ENCODE results near the gene NCKAP5.

DNA sequence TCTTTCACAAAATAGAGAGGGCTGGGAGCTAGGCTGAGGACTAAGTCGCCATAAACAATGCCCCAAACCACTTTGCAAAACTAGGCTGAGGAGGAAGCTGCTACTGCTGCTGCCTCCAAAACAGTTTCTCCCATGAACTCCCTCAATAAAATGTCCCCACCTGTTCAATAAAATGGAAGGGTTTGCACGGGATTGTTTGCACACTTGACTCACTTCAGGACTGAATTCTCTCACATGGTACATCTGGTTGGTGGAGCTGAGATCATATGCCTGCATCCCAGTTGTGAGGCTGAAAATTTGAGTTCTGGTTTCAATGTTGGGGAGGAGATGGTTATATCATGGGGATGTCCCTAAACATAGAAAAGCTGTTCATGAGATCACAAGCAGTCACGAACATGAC lies 26.5 kb downstream of the NCKAP5 start:
- TF ChIP-seq POLR2A (IDR thresholded peaks at IDR 0.05; ENCODE audit: extremely low read depth, insufficient read length) (no peak), CTCF (IDR thresholded peaks at IDR 0.05; ENCODE audit: low read depth, low read length) (no peak)

All from NB4 (cell line).